Left ventricle myocardium inferior (tissue), 1 donor: ENCODE data around the gene GMCL2. TPM values are rescaled to one million over a fixed set of nuclear protein-coding genes. Genes with fewer than 3 reads are reported as not detected.

Experiments
- DNase-seq: peaks from one replicate; pipeline ENCODE4 v3.0.0-alpha.2; 2020
- H3K27ac ChIP-seq: fragments of 200-600 bp; replicated peaks from 2 replicates; pipeline ENCODE4 v1.8.0; 2021
- H3K27me3 ChIP-seq: fragments of 200-600 bp; 2 replicates; pipeline ENCODE4 v1.8.0; 2021; ENCODE audit warnings: low read depth
- H3K36me3 ChIP-seq: fragments of 200-600 bp; 2 replicates; pipeline ENCODE4 v1.8.0; 2021
- H3K4me1 ChIP-seq: fragments of 200-600 bp; 2 replicates; pipeline ENCODE4 v1.8.0; 2021
- H3K4me3 ChIP-seq: fragments of 200-600 bp; 2 replicates; pipeline ENCODE4 v1.8.0; 2021; ENCODE audit warnings: mild to moderate bottlenecking, moderate library complexity
- H3K9me3 ChIP-seq: fragments of 200-600 bp; replicated peaks from 2 replicates; pipeline ENCODE4 v1.8.0; 2021
- CTCF ChIP-seq: fragments of 200-600 bp; IDR thresholded peaks from 2 replicates; pipeline ENCODE4 v1.8.0; 2021; ENCODE audit warnings: antibody characterized with exemption, mild to moderate bottlenecking, borderline replicate concordance
- intact Hi-C: fragments of 100-400 bp; cut with micrococcal nuclease; formaldehyde crosslinking; loops from one replicate; pipeline ENCODE4 v1.11.0; 2022
- total RNA-seq: library from RNA; stranded (reverse); fragmentation: NEBNext Ultra II Directional; extraction: Animal tissue kit (Norgen Biotek cat#: 25700); gene quantifications from one replicate; pipeline ENCODE4 v1.2.1, GENCODE V29; 2021
- donor health status: DM: no; HTN: yes; CAD: no; lungs with severe emphysema.

GMCL2 gene
- total RNA-seq, 1 donor from 2014 or later, result not detected

GRCh38 chr5:178182158-178182876 lies 4.9 kb downstream of the GMCL2 start:
- no peak overlapping the region for H3K4me3 ChIP-seq
- no peak for TF ChIP-seq CTCF
- H3K36me3 ChIP-seq, result no peaks in the 10 kb centered on the region
- H3K4me1 ChIP-seq, result no peaks in the 10 kb centered on the region
- H3K9me3 ChIP-seq, result no peaks in the 10 kb centered on the region
- H3K27ac ChIP-seq, result no peak overlapping the region
- intact Hi-C loops, result no loop called here
- H3K27me3 ChIP-seq, result peaks cover 33% of the 10 kb centered on the region
- DNase-seq, result no peak

- Histone ChIP-seq H3K36me3 (no peaks in the 10 kb centered on the region), H3K4me3 (no peak overlapping the region), H3K27me3 (peaks cover 33% of the 10 kb centered on the region), H3K4me1 (no peaks in the 10 kb centered on the region), H3K9me3 (no peaks in the 10 kb centered on the region), H3K27ac (no peak overlapping the region)
- no peak for TF ChIP-seq CTCF
- intact Hi-C loops, result no loop called here
- no peak for DNase-seq
These were observed 6.9 kb downstream of the GMCL2 start for GRCh38 chr5:178180141-178180863.

GRCh38 chr5:178177569-178177968 lies 9.6 kb downstream of the GMCL2 start:
- Histone ChIP-seq H3K4me3 (no peak overlapping the region), H3K36me3 (no peaks in the 10 kb centered on the region), H3K4me1 (no peaks in the 10 kb centered on the region), H3K9me3 (no peaks in the 10 kb centered on the region), H3K27ac (no peak overlapping the region), H3K27me3 (peaks cover 31% of the 10 kb centered on the region)
- TF ChIP-seq CTCF, result no peak
- intact Hi-C loops, result no loop called here
- no peak for DNase-seq

- H3K9me3 ChIP-seq, result no peaks in the 10 kb centered on the region
- no peak for DNase-seq
- H3K27ac ChIP-seq, result no peak overlapping the region
- intact Hi-C loops, result no loop called here
- no peak overlapping the region for H3K4me3 ChIP-seq
- TF ChIP-seq CTCF, result no peak
- peaks cover 23% of the 10 kb centered on the region for H3K27me3 ChIP-seq
- H3K36me3 ChIP-seq, result no peaks in the 10 kb centered on the region
- H3K4me1 ChIP-seq, result no peaks in the 10 kb centered on the region
These were observed 10.4 kb downstream of the GMCL2 start for GRCh38 chr5:178176791-178177190.

- Histone ChIP-seq H3K4me3 (no peak overlapping the region), H3K27ac (no peak overlapping the region), H3K27me3 (peaks cover 3% of the 10 kb centered on the region), H3K9me3 (no peaks in the 10 kb centered on the region), H3K4me1 (no peaks in the 10 kb centered on the region), H3K36me3 (no peaks in the 10 kb centered on the region)
- no peak for DNase-seq
- no peak for TF ChIP-seq CTCF
- intact Hi-C loops, result no loop called here
These were observed 12.7 kb downstream of the GMCL2 start for GRCh38 chr5:178174456-178174855.
